PC-3 (cell line): ENCODE data around the gene RAD23A.

Source experiments
- CTCF ChIP-seq: fragments of 300-600 bp; sonication (generic); conservative IDR thresholded peaks from 2 replicates; pipeline ENCODE4 v1.5.1; 2017; ENCODE audit warnings: antibody characterized with exemption, low read depth, mild to moderate bottlenecking, low read length
- EZH2 ChIP-seq: fragments of 300-600 bp; sonication (generic); IDR thresholded peaks from one replicate; pipeline ENCODE4 v1.6.1; 2017; ENCODE audit warnings: antibody characterized with exemption, mild to moderate bottlenecking, low read length; ENCODE audit not compliant: unreplicated experiment
- EZH2phosphoT487 ChIP-seq: fragments of 300-600 bp; sonication (generic); IDR thresholded peaks from 2 replicates; pipeline ENCODE4 v1.6.1; 2018; ENCODE audit warnings: mild to moderate bottlenecking, antibody characterized with exemption, low read length, borderline replicate concordance

- TF ChIP-seq CTCF (no peak), EZH2 (no peak), EZH2phosphoT487 (no peak)
These were observed 3.1 kb downstream of the RAD23A start for GRCh38 chr19:12948612-12949362.
